ENCODE results near the gene FKBP6. TPM values are rescaled to one million over a fixed set of nuclear protein-coding genes. Genes with fewer than 3 reads are reported as not detected.
"Not testable (repeated sequence)": the region's sequence is repeated elsewhere in the genome, so short reads cannot be mapped to it uniquely, and the experiment has no call there.

FKBP6 gene
- total and polyA plus RNA-seq, 8 donors, result 0.18 to 0.91 (median 0.34) TPM; not detected in 2

- Histone ChIP-seq H3K4me1 (peaks cover 0 to 12% of the 10 kb centered on the region in 2 donors), H3K4me3 (peak overlapping the region in 1 of 2 donors; percentile 14), H3K27ac (peak overlapping the region in 1 of 2 donors; percentile 61)
- H3K36me3 ChIP-seq; intact Hi-C loops (cut with DNase I); H3K27me3 ChIP-seq; H3K9me3 ChIP-seq: not testable (repeated sequence)
- ATAC-seq (peak; percentile 72), DNase-seq (peak in 3 of 4 donors; percentile 58 to 83 (median 58))
- TF ChIP-seq CTCF (IDR thresholded peaks at IDR 0.05), result peak; percentile 32 to 37
Measured at GRCh38 chr7:73324081-73324845, 3.7 kb upstream of the FKBP6 start.

GRCh38 chr7:73325424-73325823, 2.5 kb upstream of the FKBP6 start:
- peaks cover 0 to 12% of the 10 kb centered on the region in 2 donors for H3K4me1 ChIP-seq
- H3K4me3 ChIP-seq; H3K9me3 ChIP-seq; H3K36me3 ChIP-seq; DNase-seq; H3K27ac ChIP-seq; H3K27me3 ChIP-seq; ATAC-seq; intact Hi-C loops (cut with DNase I): not testable (repeated sequence)

- intact Hi-C loops (cut with DNase I); ATAC-seq; H3K36me3 ChIP-seq; H3K9me3 ChIP-seq; H3K27me3 ChIP-seq; DNase-seq; H3K27ac ChIP-seq; H3K4me3 ChIP-seq: not testable (repeated sequence)
- peaks cover 0 to 12% of the 10 kb centered on the region in 2 donors for H3K4me1 ChIP-seq
Measured at GRCh38 chr7:73327449-73327848, 512 bp upstream of the FKBP6 start.

- H3K4me1 ChIP-seq, result peaks cover 0 to 10% of the 10 kb centered on the region in 2 donors
- no peak for DNase-seq
- ATAC-seq, result no peak
- no peaks in the 10 kb centered on the region for H3K27me3 ChIP-seq
- H3K27ac ChIP-seq, result no peak overlapping the region
- H3K36me3 ChIP-seq, result no peaks in the 10 kb centered on the region
- no peak for TF ChIP-seq CTCF (IDR thresholded peaks at IDR 0.05)
- H3K9me3 ChIP-seq, result no peaks in the 10 kb centered on the region
- H3K4me3 ChIP-seq, result no peak overlapping the region
- intact Hi-C loops (cut with DNase I), result no loop called here
Measured at GRCh38 chr7:73328696-73329095, 735 bp downstream of the FKBP6 start.

- Histone ChIP-seq H3K4me3 (no peak overlapping the region), H3K4me1 (no peaks in the 10 kb centered on the region), H3K27me3 (no peaks in the 10 kb centered on the region), H3K9me3 (no peaks in the 10 kb centered on the region), H3K27ac (no peak overlapping the region), H3K36me3 (no peaks in the 10 kb centered on the region)
- TF ChIP-seq CTCF (IDR thresholded peaks at IDR 0.05), result no peak
- DNase-seq (no peak), ATAC-seq (peak; percentile 47)
- intact Hi-C loops (cut with DNase I), result no loop called here
Measured at GRCh38 chr7:73329861-73330581, 2.1 kb downstream of the FKBP6 start.

- TF ChIP-seq CTCF (IDR thresholded peaks at IDR 0.05), result no peak
- no peaks in the 10 kb centered on the region for H3K9me3 ChIP-seq
- H3K27ac ChIP-seq, result no peak overlapping the region
- intact Hi-C loops (cut with DNase I), result no loop called here
- no peak for DNase-seq
- H3K4me3 ChIP-seq, result no peak overlapping the region
- ATAC-seq, result no peak
- no peaks in the 10 kb centered on the region for H3K27me3 ChIP-seq
- H3K4me1 ChIP-seq, result no peaks in the 10 kb centered on the region
- H3K36me3 ChIP-seq, result no peaks in the 10 kb centered on the region
Measured at GRCh38 chr7:73330772-73331171, 2.8 kb downstream of the FKBP6 start.
